HG02610 (cell line): ENCODE results near the gene NKAP.
A peak's percentile ranks its signal among the peaks of the same experiment; 100 is the strongest.
"Not testable (repeated sequence)": the region's sequence is repeated elsewhere in the genome, so short reads cannot be mapped to it uniquely, and the experiment has no call there.

Experiments used
- ATAC-seq: cut with Tn5 transposase; IDR thresholded peaks from one replicate; pipeline ENCODE4 v1.9.1; 2021; ENCODE audit warnings: mild to moderate bottlenecking, moderate library complexity; ENCODE audit not compliant: unreplicated experiment

NKAP gene

GRCh38 chrX:119941336-119941735, 2.2 kb downstream of the NKAP start:
- ATAC-seq = no peak

DNA sequence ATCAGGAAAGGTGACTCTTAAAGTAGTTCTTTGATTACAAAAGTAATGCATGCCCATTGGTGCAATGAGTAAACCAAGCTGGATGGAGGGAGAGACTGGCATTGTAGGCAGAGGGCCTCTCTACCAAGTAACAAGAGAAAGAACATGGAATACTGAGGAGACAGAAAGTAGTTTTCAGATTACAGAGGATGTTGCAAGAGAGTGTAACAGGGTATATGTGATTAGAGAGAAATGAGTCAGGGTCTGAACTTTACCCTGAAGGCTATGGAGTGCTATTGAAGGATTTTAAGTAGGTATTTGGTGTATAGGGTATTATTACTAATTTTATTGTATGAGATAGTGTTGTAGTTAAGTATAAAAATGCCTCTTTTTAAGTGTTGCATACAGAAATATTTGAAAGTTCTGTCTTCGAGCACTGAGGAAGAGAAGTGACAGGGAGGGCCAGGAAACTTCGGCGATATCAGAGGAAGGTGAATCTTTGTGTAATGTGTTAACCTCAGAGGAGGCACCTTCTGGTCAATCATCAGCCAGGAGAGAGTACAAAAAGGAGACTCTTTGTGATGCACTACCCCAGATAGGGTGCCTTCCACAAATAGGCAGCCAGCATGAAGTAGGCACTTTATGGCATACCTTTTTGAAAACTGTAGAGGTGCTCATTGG, 8.2 kb downstream of the NKAP start:
- no peak for ATAC-seq

DNA sequence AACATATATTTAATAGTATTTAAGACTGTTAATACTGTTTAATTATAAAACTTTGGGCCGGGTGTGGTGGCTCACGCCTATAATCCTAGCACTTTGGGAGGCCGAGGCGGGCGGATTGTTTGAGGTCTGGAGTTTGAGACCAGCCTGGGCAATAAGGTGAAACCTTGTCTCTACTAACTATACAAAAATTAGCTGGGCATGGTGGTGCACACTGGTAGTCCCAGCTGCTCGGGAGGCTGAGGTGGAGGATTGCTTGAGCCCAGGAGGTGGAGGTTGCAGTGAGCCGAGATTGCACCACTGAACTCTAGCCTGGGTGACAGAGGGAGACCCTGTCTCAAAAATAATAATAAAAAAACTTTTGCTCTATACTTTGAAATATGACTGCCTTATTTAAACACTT, 21.2 kb downstream of the NKAP start:
- not testable (repeated sequence) for ATAC-seq

DNA sequence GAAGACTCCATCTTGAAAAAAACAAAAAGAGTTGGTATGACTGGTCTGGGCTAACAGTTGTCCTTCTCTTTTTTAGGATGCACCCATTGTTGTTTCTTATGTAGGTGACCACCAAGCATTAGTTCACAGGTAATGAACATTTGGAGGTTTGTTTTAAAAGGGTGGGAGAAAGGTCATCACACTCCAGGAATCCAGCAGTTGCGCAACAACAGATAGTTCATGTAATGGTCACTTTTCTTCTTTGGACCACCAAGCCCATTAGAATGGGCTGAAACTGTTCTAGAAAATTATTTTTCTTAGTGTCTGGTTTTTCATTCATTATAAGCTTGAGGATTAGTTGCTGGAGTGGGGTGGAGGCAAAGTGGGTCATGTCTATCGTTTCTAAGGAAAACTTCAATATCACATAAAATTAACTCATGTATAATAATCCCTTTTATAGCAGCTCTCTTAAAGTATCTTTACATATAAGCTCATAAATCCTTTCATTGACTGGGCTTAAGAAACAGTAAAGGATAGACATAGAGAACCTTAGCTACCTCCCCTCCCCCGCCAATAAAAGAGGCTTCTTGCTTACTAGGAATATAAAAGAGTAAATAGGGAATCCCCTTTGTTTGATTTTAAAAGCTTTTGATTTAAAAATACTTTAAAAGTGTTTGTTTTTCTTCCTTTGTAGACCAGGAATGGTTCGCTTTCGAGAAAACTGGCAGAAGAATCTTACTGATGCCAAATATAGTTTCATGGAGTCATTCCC, 23.5 kb downstream of the NKAP start:
- ATAC-seq = no peak

GRCh38 chrX:119917877-119918276, 25.7 kb downstream of the NKAP start:
- no peak for ATAC-seq

- no peak for ATAC-seq
These were observed 27.2 kb downstream of the NKAP start for GRCh38 chrX:119916310-119916709.

DNA sequence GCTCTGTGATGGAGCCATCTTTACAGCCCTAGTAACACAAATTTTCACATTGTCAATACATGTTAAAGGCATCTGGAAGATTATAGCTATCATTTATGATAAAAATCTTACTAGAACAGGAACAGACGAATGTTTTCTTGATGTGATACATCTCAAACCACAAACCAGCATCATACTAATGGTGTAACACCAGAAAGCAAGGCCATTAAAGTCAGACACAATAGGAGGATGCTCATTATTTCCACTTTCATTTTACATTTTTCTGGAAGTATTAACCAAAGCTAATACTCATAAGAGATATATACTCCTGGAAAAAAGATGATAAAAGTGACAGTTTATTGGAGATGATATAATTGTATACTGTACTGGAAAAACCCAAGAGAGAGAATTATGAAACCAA, 42.6 kb downstream of the NKAP start:
- no peak for ATAC-seq

DNA sequence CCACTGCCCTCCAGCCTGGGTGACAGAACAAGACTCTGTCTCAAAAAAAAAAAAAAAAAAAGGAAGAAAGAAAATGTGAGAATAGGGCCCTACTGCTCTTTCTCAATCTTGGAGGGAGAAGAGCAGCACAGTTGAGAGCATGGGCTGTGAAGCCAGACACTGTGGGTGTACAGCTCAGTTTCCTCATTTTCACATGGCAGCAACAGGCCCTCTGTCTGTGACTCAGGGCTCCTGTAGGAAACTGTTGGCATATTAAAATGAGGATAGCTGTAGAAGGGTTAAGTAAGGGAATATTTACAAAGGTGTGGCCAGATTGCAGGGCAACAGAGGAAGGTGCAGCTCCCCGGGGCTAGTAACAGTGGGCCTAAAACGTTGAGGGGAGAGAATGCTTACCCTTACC, 44.4 kb downstream of the NKAP start:
- no peak for ATAC-seq

GRCh38 chrX:119895843-119896326, 47.7 kb downstream of the NKAP start, which contains the start of gene AKAP14:
Gene AKAP14, plus strand, starts transcription at chrX:119895893. Its CDS starts 7,331 bp downstream, at chrX:119903224.
- ATAC-seq = no peak

- not testable (repeated sequence) for ATAC-seq
These were observed 51.4 kb downstream of the NKAP start for GRCh38 chrX:119891961-119892692.

DNA sequence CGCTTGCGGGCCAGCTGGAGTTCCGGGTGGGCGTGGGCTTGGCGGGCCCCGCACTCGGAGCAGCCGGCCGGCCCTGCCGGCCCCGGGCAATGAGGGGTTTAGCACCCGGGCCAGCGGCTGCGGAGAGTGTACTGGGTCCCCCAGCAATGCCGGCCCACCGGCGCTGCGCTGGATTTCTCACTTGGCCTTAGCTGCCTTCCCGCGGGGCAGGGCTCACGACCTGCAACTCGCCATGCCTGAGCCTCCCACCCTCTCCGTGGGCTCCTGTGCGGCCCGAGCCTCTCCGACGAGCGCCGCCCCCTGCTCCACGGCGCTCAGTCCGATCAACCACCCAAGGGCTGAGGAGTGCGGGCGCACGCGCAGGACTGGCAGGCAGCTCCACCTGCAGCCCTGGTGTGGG, 52.9 kb downstream of the NKAP start:
- not testable (repeated sequence) for ATAC-seq

DNA sequence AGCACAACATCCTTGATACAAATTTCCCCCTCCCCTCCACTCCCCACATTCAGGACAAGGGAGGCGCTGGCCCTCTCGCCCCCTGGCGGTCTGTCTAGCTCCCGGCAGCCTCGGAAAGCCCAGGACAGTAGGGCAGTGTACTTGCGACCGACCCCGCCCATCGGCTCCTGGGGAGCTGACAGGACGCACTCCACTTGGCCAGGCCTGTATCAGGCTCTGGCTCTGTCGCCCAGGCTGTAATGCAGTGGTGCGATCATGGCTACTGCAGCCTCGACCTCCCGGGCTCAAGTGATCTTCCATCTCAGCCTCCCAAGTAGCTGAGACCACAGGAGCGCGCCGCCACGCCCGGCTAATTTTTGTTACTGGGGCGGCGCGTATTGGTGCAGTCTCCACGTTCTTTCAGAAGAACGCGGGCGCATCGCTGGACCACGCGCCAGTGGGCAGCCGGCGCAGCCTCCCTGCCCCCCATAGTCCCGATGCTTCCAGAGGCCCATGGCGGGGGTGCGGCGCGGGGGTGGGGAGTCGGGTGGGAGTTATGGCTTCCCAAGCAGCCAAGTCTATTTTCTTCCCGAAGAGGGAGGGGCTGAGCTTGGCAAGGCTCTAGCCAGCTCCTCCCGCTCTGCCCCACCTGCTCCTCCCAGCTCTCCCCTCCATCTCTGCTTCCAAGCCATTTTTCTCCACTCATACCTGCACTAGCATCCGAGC, 55.7 kb downstream of the NKAP start:
- ATAC-seq = peak; percentile 84

GRCh38 chrX:119885554-119886428, 57.8 kb downstream of the NKAP start:
- no peak for ATAC-seq

DNA sequence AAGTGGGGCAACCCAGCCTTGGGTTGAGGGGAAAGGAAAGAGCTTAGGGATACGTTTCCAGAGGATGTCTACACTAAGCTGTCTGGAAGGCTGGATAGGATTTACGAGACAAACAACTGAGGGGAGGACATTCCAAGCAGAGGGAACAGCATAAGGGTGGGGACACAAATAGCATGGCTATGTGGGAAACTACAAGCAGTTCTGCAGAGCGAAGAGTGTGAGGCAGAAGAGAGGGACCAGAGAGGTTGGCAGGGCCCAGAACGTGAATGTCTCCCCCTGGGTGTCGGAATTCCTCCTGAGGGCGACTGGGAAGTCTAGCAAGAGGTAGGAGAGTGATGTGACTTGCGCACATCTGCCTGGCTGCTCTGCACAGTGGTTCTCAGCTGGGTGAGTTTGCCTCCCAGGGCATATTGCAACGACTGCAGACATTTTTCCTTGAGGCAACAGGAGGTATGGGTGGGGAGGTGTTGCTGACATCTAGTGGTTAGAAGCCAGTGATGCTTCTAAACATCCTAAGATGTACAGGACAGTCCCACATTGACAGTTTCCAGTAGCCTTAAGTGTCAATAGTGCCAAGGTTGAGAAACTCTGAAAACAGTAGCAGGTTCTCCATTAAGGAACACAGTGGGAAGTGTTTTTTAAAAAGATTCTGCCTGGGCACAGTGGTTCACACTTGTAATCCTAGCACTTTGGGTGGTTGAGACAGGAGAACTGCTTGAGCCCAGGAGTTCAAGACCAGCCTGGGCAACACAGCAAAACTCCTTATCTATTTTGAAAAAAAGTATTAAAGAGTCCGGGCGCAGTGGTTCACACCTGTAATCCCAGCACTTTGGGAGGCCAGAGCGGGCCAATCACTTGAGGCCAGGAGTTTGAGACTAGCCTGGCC, 62.8 kb downstream of the NKAP start:
- ATAC-seq = peak; percentile 74

- no peak for ATAC-seq
These were observed 63.5 kb downstream of the NKAP start for GRCh38 chrX:119880076-119880475.

GRCh38 chrX:119878740-119879139, 64.8 kb downstream of the NKAP start:
- ATAC-seq = no peak

DNA sequence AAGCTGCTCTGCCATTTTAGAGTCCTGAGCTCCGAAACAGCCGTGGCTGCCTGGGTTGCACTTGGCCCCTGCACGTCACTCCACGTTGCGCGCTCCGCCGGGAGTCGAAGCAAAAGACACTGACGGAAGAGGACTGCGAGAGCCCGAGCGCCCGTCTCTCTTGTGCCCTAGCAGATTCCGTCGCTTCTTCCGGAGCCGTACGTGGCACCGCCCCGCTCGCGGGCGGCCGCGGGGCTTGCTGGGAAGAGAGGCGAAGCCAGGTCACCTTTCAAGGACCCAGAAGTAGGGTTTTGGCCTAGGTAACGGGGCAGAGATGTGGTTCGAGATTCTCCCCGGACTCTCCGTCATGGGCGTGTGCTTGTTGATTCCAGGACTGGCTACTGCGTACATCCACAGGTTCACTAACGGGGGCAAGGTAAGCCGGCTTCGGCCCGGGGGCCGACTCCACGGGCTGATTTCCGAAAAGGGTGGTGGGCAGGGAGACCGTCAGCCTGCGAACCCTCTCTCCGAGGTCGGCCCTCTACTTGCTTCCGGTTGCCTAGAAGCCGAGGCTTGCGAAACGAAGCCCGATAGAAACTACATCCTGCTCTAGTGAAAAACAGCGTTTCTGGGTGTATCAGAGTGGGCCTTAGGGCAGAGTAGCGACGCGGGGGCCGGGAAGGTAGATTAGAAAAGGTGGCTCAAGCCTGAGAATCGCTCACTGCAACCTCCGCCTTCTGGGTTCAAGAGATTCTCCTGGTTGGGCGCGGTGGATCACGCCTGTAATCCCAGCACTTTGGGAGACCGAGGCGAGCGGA, 71.8 kb downstream of the NKAP start, which contains the start of the genes NDUFA1 and RNF113A:
TSS of gene NDUFA1 (plus strand) at position 234 of the 797 bp plus-strand sequence. CDS start at position 314, 80 bp downstream.
TSS of gene RNF113A (minus strand) at position 135 of the 797 bp plus-strand sequence. CDS start at position 15, 120 bp downstream.
- peak; percentile 93 for ATAC-seq

GRCh38 chrX:119871245-119871598, 72.3 kb downstream of the NKAP start:
- peak; percentile 47 for ATAC-seq
